ENCODE data around the gene TCF4. TPM values are rescaled to one million over a fixed set of nuclear protein-coding genes. Genes with fewer than 3 reads are reported as not detected.

TCF4 gene
- total RNA-seq, 4 donors from 2014 or later, result 114 to 190 (median 132) TPM

DNA sequence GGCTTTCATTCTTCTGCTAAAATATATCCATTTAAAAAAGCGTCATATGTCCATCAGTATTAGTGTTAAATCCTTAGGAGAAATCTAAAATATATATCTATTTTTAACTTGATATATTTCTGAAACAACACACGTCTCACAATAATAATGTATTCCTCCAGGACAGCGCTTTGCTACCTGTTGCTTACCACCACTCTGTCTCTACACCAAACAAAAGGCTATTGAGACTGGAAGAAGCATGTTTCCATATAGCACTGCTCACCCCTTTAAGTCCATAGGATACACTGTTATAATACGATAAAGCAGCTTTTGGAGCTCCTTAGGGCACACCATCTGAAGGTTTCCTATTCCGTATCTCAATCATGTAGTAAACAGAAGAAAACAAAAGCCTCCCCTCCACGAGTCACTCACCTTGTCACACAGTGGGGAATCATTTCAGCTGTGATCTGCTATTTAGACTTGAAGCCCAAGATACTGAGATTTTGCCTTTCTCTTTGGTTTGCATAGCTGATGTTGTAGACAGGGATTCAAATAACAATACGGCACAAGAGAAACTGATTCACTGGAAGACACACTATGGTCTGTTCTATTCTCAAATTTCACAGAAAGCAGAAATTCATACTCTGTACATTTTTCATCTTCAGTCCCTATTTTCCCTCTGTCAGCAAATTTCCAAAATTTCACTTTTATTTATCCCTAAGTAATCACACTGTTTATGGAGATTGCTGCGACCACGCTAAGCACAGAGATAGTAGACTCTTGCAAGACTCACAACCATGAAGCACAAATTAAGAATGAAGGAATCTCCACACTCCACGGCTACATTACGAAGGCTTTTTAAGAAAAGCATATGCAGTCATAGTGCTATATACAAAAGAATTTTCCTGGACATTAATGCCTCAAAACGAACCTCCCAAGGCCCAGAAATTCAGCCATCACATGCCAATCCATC is 187.1 kb downstream of the TCF4 start:
- no peak for DNase-seq
- peaks cover 8 to 9% of the 10 kb centered on the region in 2 donors for H3K4me1 ChIP-seq
- TF ChIP-seq, protein P1, sequence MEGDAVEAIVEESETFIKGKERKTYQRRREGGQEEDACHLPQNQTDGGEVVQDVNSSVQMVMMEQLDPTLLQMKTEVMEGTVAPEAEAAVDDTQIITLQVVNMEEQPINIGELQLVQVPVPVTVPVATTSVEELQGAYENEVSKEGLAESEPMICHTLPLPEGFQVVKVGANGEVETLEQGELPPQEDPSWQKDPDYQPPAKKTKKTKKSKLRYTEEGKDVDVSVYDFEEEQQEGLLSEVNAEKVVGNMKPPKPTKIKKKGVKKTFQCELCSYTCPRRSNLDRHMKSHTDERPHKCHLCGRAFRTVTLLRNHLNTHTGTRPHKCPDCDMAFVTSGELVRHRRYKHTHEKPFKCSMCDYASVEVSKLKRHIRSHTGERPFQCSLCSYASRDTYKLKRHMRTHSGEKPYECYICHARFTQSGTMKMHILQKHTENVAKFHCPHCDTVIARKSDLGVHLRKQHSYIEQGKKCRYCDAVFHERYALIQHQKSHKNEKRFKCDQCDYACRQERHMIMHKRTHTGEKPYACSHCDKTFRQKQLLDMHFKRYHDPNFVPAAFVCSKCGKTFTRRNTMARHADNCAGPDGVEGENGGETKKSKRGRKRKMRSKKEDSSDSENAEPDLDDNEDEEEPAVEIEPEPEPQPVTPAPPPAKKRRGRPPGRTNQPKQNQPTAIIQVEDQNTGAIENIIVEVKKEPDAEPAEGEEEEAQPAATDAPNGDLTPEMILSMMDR (IDR thresholded peaks at IDR 0.05), result no peak
- TF ChIP-seq POLR2A (IDR thresholded peaks at IDR 0.05), result no peak
- peak overlapping the region in 1 of 3 donors; percentile 2 for H3K4me3 ChIP-seq (replicated peaks in 1 of 3)
- H3K9me3 ChIP-seq, result no peaks in the 10 kb centered on the region
- H3K27me3 ChIP-seq, result no peaks in the 10 kb centered on the region
- WGBS, 2 donors, result 73 to 77% methylated on average over 12 of the region's 12 CpGs
- intact Hi-C loops (cut with DNase I), result loop anchor here (10.0 kb wide), 1 partner anchor 166 kb away; no protein-coding TSS in a partner anchor
- no peaks in the 10 kb centered on the region for H3K36me3 ChIP-seq
- H3K27ac ChIP-seq, result peak overlapping the region; percentile 31 to 75 (median 36)

DNA sequence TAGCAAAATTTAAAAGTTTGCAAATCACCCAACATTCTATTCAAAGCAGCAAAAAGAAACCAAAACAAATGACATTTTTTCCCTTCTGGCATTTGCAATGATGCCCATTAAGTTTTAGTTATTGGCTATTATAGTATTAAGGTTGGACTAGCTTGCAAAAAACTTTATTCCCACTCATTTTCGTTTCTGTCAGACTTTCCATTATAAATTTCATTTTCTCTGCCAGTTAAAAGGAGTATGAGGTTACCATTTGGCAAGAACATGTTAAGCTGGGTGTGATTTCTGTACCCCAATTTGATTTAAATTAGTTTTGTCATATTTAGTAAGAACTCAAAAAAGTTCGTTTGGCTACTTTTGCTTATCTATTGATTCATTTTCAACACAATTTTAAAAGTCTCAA is 187.9 kb downstream of the TCF4 start:
- Histone ChIP-seq H3K27me3 (no peaks in the 10 kb centered on the region), H3K36me3 (no peaks in the 10 kb centered on the region), H3K9me3 (no peaks in the 10 kb centered on the region), H3K27ac (peak overlapping the region; percentile 31 to 75 (median 36)), H3K4me1 (peaks cover 4 to 9% of the 10 kb centered on the region in 2 donors), H3K4me3 (replicated peaks in 1 of 3) (no peak overlapping the region)
- intact Hi-C loops (cut with DNase I), result loop anchor here (10.0 kb wide), 1 partner anchor 165 kb away; no protein-coding TSS in a partner anchor
- DNase-seq, result no peak
- WGBS, 2 donors, result 62 to 69% methylated on average over 2 of the region's 2 CpGs
- no peak for TF ChIP-seq POLR2A (IDR thresholded peaks at IDR 0.05)
- TF ChIP-seq, protein P1 (IDR thresholded peaks at IDR 0.05), result no peak

DNA sequence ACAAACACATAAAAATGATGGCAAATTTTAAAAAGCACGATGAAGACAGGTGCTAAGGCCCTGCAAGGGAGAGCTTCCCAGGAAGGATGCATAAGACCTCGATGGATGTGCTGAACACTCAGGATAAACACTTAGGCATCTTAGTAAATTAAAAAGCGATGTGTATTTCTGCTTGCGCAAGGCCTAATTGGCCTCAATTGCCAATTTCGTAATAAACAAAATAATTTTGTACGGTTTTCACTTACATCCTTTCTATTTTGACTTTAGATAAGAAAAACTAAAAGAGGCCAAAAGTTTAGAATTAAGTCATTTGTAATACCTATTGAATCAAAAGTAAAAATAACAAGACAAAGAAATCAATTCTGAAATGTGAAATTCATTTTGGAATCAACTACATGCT is 189.1 kb downstream of the TCF4 start:
- TF ChIP-seq POLR2A (IDR thresholded peaks at IDR 0.05), result no peak
- TF ChIP-seq, protein P1 (IDR thresholded peaks at IDR 0.05), result no peak
- intact Hi-C loops (cut with DNase I), result no loop called here
- 82 to 86% methylated on average over 6 of the region's 6 CpGs for WGBS, 2 donors

DNA sequence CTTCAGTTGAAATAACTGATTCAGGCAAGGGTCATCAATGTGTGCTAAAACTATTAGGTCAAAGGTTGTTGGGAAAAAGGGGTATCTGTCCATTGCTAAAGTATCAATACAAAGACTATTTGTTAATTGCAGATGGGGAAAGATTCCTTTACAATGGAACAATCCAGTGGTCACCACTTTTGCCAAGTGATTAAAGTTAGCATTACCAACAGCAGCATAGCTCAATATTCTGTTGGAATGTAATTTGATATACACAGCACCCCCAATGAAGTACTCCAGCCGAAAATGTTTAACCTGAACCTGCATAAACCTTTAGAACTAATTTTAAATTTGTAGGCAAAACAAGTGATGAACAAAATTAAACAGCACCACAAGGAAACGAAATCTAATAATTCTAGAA is 191.0 kb downstream of the TCF4 start:
- Histone ChIP-seq H3K9me3 (no peaks in the 10 kb centered on the region), H3K27me3 (no peaks in the 10 kb centered on the region), H3K27ac (no peak overlapping the region), H3K4me1 (peaks cover 0 to 5% of the 10 kb centered on the region in 2 donors), H3K4me3 (replicated peaks in 1 of 3) (no peak overlapping the region), H3K36me3 (no peaks in the 10 kb centered on the region)
- no peak for DNase-seq
- TF ChIP-seq, protein P1 (IDR thresholded peaks at IDR 0.05), result no peak
- no peak for TF ChIP-seq POLR2A (IDR thresholded peaks at IDR 0.05)
- 54 to 86% methylated on average over 2 of the region's 2 CpGs for WGBS, 2 donors
- intact Hi-C loops (cut with DNase I), result no loop called here

More for the DNA sequence above, 189.1 kb downstream of the TCF4 start:
- Histone ChIP-seq H3K4me3 (replicated peaks in 1 of 3) (no peak overlapping the region), H3K27ac (peak overlapping the region in 1 of 3 donors; percentile 11), H3K4me1 (peaks cover 0 to 9% of the 10 kb centered on the region in 2 donors), H3K9me3 (no peaks in the 10 kb centered on the region), H3K27me3 (no peaks in the 10 kb centered on the region), H3K36me3 (no peaks in the 10 kb centered on the region)
- DNase-seq, result no peak
